Caco-2 (cell line): Measurements from ENCODE around the gene CNTN5. TPM values are rescaled to one million over a fixed set of nuclear protein-coding genes. Genes with fewer than 3 reads are reported as not detected.

Experiments
- BruUV-seq: library from RNA; stranded (reverse); fragments of 400-500 nt; replicated peaks from 2 replicates; lab custom pipeline; 2021; lab: Mats Ljungman, UMichigan
- CTCF ChIA-PET: fragments of 300-600 bp; sonication (Branson Sonifier 250); formaldehyde crosslinking; loops from one replicate; lab custom pipeline; 2022; ENCODE audit warnings: antibody characterized with exemption; lab: Charles Lee
- POLR2A ChIA-PET: fragments of 300-600 bp; sonication (Branson Sonifier 250); formaldehyde crosslinking; loops from one replicate; lab custom pipeline; 2022; ENCODE audit warnings: antibody characterized with exemption; lab: Charles Lee
- DNase-seq, 2 experiments: peaks; one replicate each; pipeline versions ENCODE4 v3.0.0 to v3.0.0-alpha.2; 2020 to 2022
- H3K27me3 ChIP-seq: replicated peaks from 2 replicates; pipeline ENCODE4 v1.6.0; 2011; ENCODE audit warnings: low read length; ENCODE audit not compliant: control insufficient read depth, insufficient read depth
- H3K36me3 ChIP-seq: 2 replicates; pipeline ENCODE4 v1.5.1; 2011; ENCODE audit warnings: low read length; ENCODE audit not compliant: control insufficient read depth, insufficient read depth
- H3K4me1 ChIP-seq: fragments of 250-450 bp; sonication (Bioruptor Pico); 2 replicates; pipeline ENCODE4 v1.5.1; 2020; ENCODE audit warnings: mild to moderate bottlenecking
- H3K4me3 ChIP-seq: 2 replicates; pipeline ENCODE4 v1.5.1; 2011; ENCODE audit warnings: low read depth, mild to moderate bottlenecking, control low read depth, low read length
- H3K9me3 ChIP-seq: fragments of 250-450 bp; sonication (Bioruptor Pico); 2 replicates; pipeline ENCODE4 v1.5.1; 2020; ENCODE audit warnings: mild to moderate bottlenecking, moderate library complexity
- H3K27ac Mint-ChIP-seq: one replicate; pipeline ENCODE4 v1.8.0; 2022; ENCODE audit warnings: mixed read lengths; ENCODE audit not compliant: unreplicated experiment
- H3K27me3 Mint-ChIP-seq: one replicate; pipeline ENCODE4 v1.8.0; 2022; ENCODE audit warnings: mixed read lengths; ENCODE audit not compliant: insufficient read depth, unreplicated experiment
- H3K36me3 Mint-ChIP-seq: one replicate; pipeline ENCODE4 v1.8.0; 2022; ENCODE audit warnings: mild to moderate bottlenecking, mixed read lengths; ENCODE audit not compliant: insufficient read depth, unreplicated experiment
- H3K4me1 Mint-ChIP-seq: one replicate; pipeline ENCODE4 v1.8.0; 2022; ENCODE audit warnings: low read depth, mixed read lengths; ENCODE audit not compliant: unreplicated experiment
- H3K4me3 Mint-ChIP-seq: one replicate; pipeline ENCODE4 v1.8.0; 2022; ENCODE audit warnings: mild to moderate bottlenecking, moderate library complexity, mixed read lengths; ENCODE audit not compliant: unreplicated experiment
- H3K9me3 Mint-ChIP-seq: one replicate; pipeline ENCODE4 v1.8.0; 2022; ENCODE audit warnings: mixed read lengths; ENCODE audit not compliant: unreplicated experiment
- intact Hi-C: fragments of 100-400 bp; cut with micrococcal nuclease; formaldehyde crosslinking; loops from one replicate; pipeline ENCODE4 v1.10.0; 2022; ENCODE audit not compliant: unreplicated experiment
- total RNA-seq: library from RNA; stranded (reverse); gene quantifications from 2 replicates; pipeline ENCODE4 v1.2.3, GENCODE V29; 2022
- TF ChIP-seq, protein P1 (sequence below), 2 experiments: fragments of 200-600 bp in 1 of 2; IDR thresholded peaks; 1 replicate in 1 of 2; 2 replicates in 1 of 2; pipeline versions ENCODE4 v1.5.1 to v1.8.0; 2011 to 2022; ENCODE audit warnings: antibody characterized with exemption in 1 of 2, control low read depth in 1 of 2, inconsistent platforms in 1 of 2, low read depth in 1 of 2, low read length in 1 of 2, mild to moderate bottlenecking in 1 of 2, moderate library complexity in 1 of 2; ENCODE audit not compliant: insufficient read depth in 1 of 2, severe bottlenecking in 1 of 2, unreplicated experiment in 1 of 2

The CNTN5 gene
- total RNA-seq, 1 experiment from 2014 or later: 1.00 TPM

GRCh38 chr11:100338144-100338840 lies 1317.5 kb downstream of the CNTN5 start:
- ChIA-PET POLR2A (no interaction called here), CTCF (no interaction called here)
- no peaks in the 10 kb centered on the region for H3K36me3 ChIP-seq
- 0 out of 2 replicates have a peak, but pooled peaks cover 3% of the 10 kb centered on the region for H3K9me3 ChIP-seq
- no TSS peak for BruUV-seq
- intact Hi-C loops: no loop called here
- no peaks in the 10 kb centered on the region for H3K36me3 Mint-ChIP-seq
- H3K4me3 ChIP-seq: no peak overlapping the region
- DNase-seq: no peak
- TF ChIP-seq, protein P1, sequence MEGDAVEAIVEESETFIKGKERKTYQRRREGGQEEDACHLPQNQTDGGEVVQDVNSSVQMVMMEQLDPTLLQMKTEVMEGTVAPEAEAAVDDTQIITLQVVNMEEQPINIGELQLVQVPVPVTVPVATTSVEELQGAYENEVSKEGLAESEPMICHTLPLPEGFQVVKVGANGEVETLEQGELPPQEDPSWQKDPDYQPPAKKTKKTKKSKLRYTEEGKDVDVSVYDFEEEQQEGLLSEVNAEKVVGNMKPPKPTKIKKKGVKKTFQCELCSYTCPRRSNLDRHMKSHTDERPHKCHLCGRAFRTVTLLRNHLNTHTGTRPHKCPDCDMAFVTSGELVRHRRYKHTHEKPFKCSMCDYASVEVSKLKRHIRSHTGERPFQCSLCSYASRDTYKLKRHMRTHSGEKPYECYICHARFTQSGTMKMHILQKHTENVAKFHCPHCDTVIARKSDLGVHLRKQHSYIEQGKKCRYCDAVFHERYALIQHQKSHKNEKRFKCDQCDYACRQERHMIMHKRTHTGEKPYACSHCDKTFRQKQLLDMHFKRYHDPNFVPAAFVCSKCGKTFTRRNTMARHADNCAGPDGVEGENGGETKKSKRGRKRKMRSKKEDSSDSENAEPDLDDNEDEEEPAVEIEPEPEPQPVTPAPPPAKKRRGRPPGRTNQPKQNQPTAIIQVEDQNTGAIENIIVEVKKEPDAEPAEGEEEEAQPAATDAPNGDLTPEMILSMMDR (IDR thresholded peaks at IDR 0.05; ENCODE audit: insufficient read depth in 1 of 2, low read depth in 1 of 2, low read length in 1 of 2, severe bottlenecking in 1 of 2, unreplicated experiment in 1 of 2): no peak
- no peaks in the 10 kb centered on the region for H3K27me3 ChIP-seq
- peaks cover 9% of the 10 kb centered on the region for H3K9me3 Mint-ChIP-seq
- H3K4me3 Mint-ChIP-seq: no peak overlapping the region
- H3K4me1 ChIP-seq: no peaks in the 10 kb centered on the region
- H3K27me3 Mint-ChIP-seq: no peaks in the 10 kb centered on the region
- no peak overlapping the region for H3K27ac Mint-ChIP-seq
- no peaks in the 10 kb centered on the region for H3K4me1 Mint-ChIP-seq

- Mint-ChIP-seq H3K27ac (no peak overlapping the region), H3K27me3 (no peaks in the 10 kb centered on the region), H3K9me3 (no peaks in the 10 kb centered on the region), H3K4me3 (no peak overlapping the region), H3K36me3 (no peaks in the 10 kb centered on the region), H3K4me1 (no peaks in the 10 kb centered on the region)
- TF ChIP-seq, protein P1 (IDR thresholded peaks at IDR 0.05; ENCODE audit: insufficient read depth in 1 of 2, low read depth in 1 of 2, low read length in 1 of 2, severe bottlenecking in 1 of 2, unreplicated experiment in 1 of 2): no peak
- no peaks in the 10 kb centered on the region for H3K9me3 ChIP-seq
- H3K4me3 ChIP-seq: no peak overlapping the region
- no TSS peak for BruUV-seq
- H3K27me3 ChIP-seq: no peaks in the 10 kb centered on the region
- no peaks in the 10 kb centered on the region for H3K36me3 ChIP-seq
- ChIA-PET POLR2A (no interaction called here), CTCF (no interaction called here)
- no peaks in the 10 kb centered on the region for H3K4me1 ChIP-seq
- intact Hi-C loops: no loop called here
- DNase-seq: no peak
Observed at GRCh38 chr11:100340466-100341319, 1319.9 kb downstream of the CNTN5 start.

GRCh38 chr11:100353083-100353482 lies 1332.3 kb downstream of the CNTN5 start:
- ChIA-PET CTCF (no interaction called here), POLR2A (no interaction called here)
- Histone ChIP-seq H3K27me3 (no peaks in the 10 kb centered on the region), H3K36me3 (no peaks in the 10 kb centered on the region), H3K4me3 (no peak overlapping the region), H3K4me1 (no peaks in the 10 kb centered on the region), H3K9me3 (no peaks in the 10 kb centered on the region)
- Mint-ChIP-seq H3K9me3 (no peaks in the 10 kb centered on the region), H3K27me3 (no peaks in the 10 kb centered on the region), H3K4me1 (no peaks in the 10 kb centered on the region), H3K27ac (no peak overlapping the region), H3K36me3 (no peaks in the 10 kb centered on the region), H3K4me3 (no peak overlapping the region)
- TF ChIP-seq, protein P1 (IDR thresholded peaks at IDR 0.05; ENCODE audit: insufficient read depth in 1 of 2, low read depth in 1 of 2, low read length in 1 of 2, severe bottlenecking in 1 of 2, unreplicated experiment in 1 of 2): no peak
- BruUV-seq: no TSS peak
- intact Hi-C loops: no loop called here
- DNase-seq: no peak
